Smooth muscle cell (in vitro differentiated cells): ENCODE measurements around the gene TACR3. TPM values are rescaled to one million over a fixed set of nuclear protein-coding genes. Genes with fewer than 3 reads are reported as not detected.

Source experiments
- DNase-seq: peaks from one replicate; lab custom pipeline; 2025; ENCODE audit not compliant: unreplicated experiment; lab: John Stamatoyannopoulos, UW
- H2AFZ ChIP-seq: fragments of 200-600 bp; sonication (generic); 2 replicates; pipeline ENCODE4 v1.6.0; 2016; ENCODE audit warnings: antibody characterized with exemption, low read depth, mild to moderate bottlenecking
- H3F3A ChIP-seq: fragments of 200-600 bp; sonication (generic); 2 replicates; pipeline ENCODE4 v1.6.0; 2017; ENCODE audit warnings: antibody characterized with exemption, low read depth
- H3K27ac ChIP-seq: fragments of 200-600 bp; sonication (generic); 2 replicates; pipeline ENCODE4 v1.5.1; 2016; ENCODE audit warnings: low read depth, mild to moderate bottlenecking
- H3K27me3 ChIP-seq: fragments of 200-600 bp; sonication (generic); 2 replicates; pipeline ENCODE4 v1.6.1; 2016; ENCODE audit warnings: low read depth, mild to moderate bottlenecking
- H3K36me3 ChIP-seq: fragments of 200-600 bp; sonication (generic); 2 replicates; pipeline ENCODE4 v1.5.1; 2016; ENCODE audit warnings: low read depth
- H3K4me1 ChIP-seq: fragments of 200-600 bp; sonication (generic); 2 replicates; pipeline ENCODE4 v1.5.1; 2016; ENCODE audit warnings: low read depth
- H3K4me2 ChIP-seq: fragments of 200-600 bp; sonication (generic); 2 replicates; pipeline ENCODE4 v1.6.0; 2016; ENCODE audit warnings: mild to moderate bottlenecking
- H3K4me3 ChIP-seq: fragments of 200-600 bp; sonication (generic); 2 replicates; pipeline ENCODE4 v1.5.1; 2016; ENCODE audit warnings: mild to moderate bottlenecking
- H3K79me2 ChIP-seq: fragments of 200-600 bp; sonication (generic); 2 replicates; pipeline ENCODE4 v1.6.0; 2016; ENCODE audit warnings: low read depth, mild to moderate bottlenecking
- H3K9ac ChIP-seq: fragments of 200-600 bp; sonication (generic); 2 replicates; pipeline ENCODE4 v1.6.0; 2016; ENCODE audit warnings: low read depth
- H3K9me3 ChIP-seq: fragments of 200-600 bp; sonication (generic); replicated peaks from 2 replicates; pipeline ENCODE4 v1.5.1; 2016; ENCODE audit warnings: low read depth
- H4K20me1 ChIP-seq: fragments of 200-600 bp; sonication (generic); 2 replicates; pipeline ENCODE4 v1.6.0; 2016; ENCODE audit warnings: low read depth
- CTCF ChIP-seq: fragments of 200-600 bp; sonication (generic); IDR thresholded peaks from 2 replicates; pipeline ENCODE4 v1.5.1; 2017; ENCODE audit warnings: borderline replicate concordance, mild to moderate bottlenecking, antibody characterized with exemption; ENCODE audit not compliant: insufficient read depth, poor library complexity, severe bottlenecking
- WGBS: methylation state at CpG from one replicate; pipeline ENCODE4 v1.1.7; 2016; ENCODE audit warnings: low lambda C conversion rate; 5-methylcytosine and 5-hydroxymethylcytosine counted together
- polyA plus RNA-seq: library from polyadenylated mRNA; unstranded; fragments of >200 nt; fragmentation: Nextera tagmentation; extraction: Ambion mirVana; gene quantifications from 2 replicates; pipeline ENCODE4 v1.2.1, GENCODE V29; 2016
- total RNA-seq: library from RNA; depleted of rRNA; stranded (reverse); fragments of >200 nt; gene quantifications from 2 replicates; pipeline ENCODE4 v1.2.3, GENCODE V29; 2014

TACR3 gene
- total and polyA plus RNA-seq, 2 experiments from 2014 or later: 0.22 TPM; not detected in 1

GRCh38 chr4:103664436-103665075 lies 55.2 kb downstream of the TACR3 start:
- no peaks in the 10 kb centered on the region for H3K79me2 ChIP-seq
- 79% methylated on average over 2 of the region's 2 CpGs for WGBS
- no peak overlapping the region for H2AFZ ChIP-seq
- DNase-seq: no peak
- H3K4me1 ChIP-seq: no peaks in the 10 kb centered on the region
- no peaks in the 10 kb centered on the region for H3K27me3 ChIP-seq
- no peak overlapping the region for H3K4me2 ChIP-seq
- H3K27ac ChIP-seq: no peak overlapping the region
- H3F3A ChIP-seq: no peaks in the 10 kb centered on the region
- H4K20me1 ChIP-seq: no peaks in the 10 kb centered on the region
- H3K9me3 ChIP-seq: no peaks in the 10 kb centered on the region
- H3K9ac ChIP-seq: no peak overlapping the region
- no peak overlapping the region for H3K4me3 ChIP-seq
- H3K36me3 ChIP-seq: no peaks in the 10 kb centered on the region
- TF ChIP-seq CTCF: no peak

GRCh38 chr4:103648541-103648940 lies 71.2 kb downstream of the TACR3 start:
- no peaks in the 10 kb centered on the region for H4K20me1 ChIP-seq
- no peak for DNase-seq
- H3K9me3 ChIP-seq: no peaks in the 10 kb centered on the region
- H3K27me3 ChIP-seq: no peaks in the 10 kb centered on the region
- no peak overlapping the region for H3K4me2 ChIP-seq
- no peaks in the 10 kb centered on the region for H3F3A ChIP-seq
- no peak overlapping the region for H3K9ac ChIP-seq
- no peak overlapping the region for H3K4me3 ChIP-seq
- no peak for TF ChIP-seq CTCF
- no peak overlapping the region for H3K27ac ChIP-seq
- no peaks in the 10 kb centered on the region for H3K36me3 ChIP-seq
- no peaks in the 10 kb centered on the region for H3K4me1 ChIP-seq
- no peak overlapping the region for H2AFZ ChIP-seq
- no peaks in the 10 kb centered on the region for H3K79me2 ChIP-seq

- WGBS: 91% methylated on average over 4 of the region's 4 CpGs
- no peak for DNase-seq
- H3K27me3 ChIP-seq: no peaks in the 10 kb centered on the region
These were observed 73.8 kb downstream of the TACR3 start for GRCh38 chr4:103645991-103646390.

More at GRCh38 chr4:103645991-103646390, 73.8 kb downstream of the TACR3 start:
- Histone ChIP-seq H3K4me2 (no peak overlapping the region), H3K4me1 (no peaks in the 10 kb centered on the region), H2AFZ (no peak overlapping the region), H3K79me2 (no peaks in the 10 kb centered on the region), H3K9ac (no peak overlapping the region), H3K36me3 (no peaks in the 10 kb centered on the region), H3K4me3 (no peak overlapping the region), H3K9me3 (no peaks in the 10 kb centered on the region), H3F3A (no peaks in the 10 kb centered on the region), H4K20me1 (no peaks in the 10 kb centered on the region), H3K27ac (no peak overlapping the region)
- TF ChIP-seq CTCF: no peak
